Activated CD8-positive, alpha-beta memory T cell treated with anti-CD3 and anti-CD28 coated beads, Interleukin-2, amount 10 ng/mL, durations not matched to agents 7 days and 5 days (primary cell): Measurements from ENCODE around the gene SOX1. TPM values are rescaled to one million over a fixed set of nuclear protein-coding genes. Genes with fewer than 3 reads are reported as not detected.

Source experiments
- ATAC-seq: fragments of 150-1000 bp; cut with Tn5 transposase; one replicate; pipeline ENCODE4 v1.10.0; 2021; ENCODE audit warnings: moderate library complexity
- CTCF ChIA-PET: fragments of 350-600 bp; sonication (Branson Sonifier 250); formaldehyde crosslinking; loops from one replicate; lab custom pipeline; 2021; ENCODE audit warnings: antibody characterized with exemption; lab: Charles Lee
- DNase-seq: peaks from one replicate; pipeline ENCODE4 v3.0.0-alpha.2; 2020
- H3K27ac Mint-ChIP-seq: one replicate; pipeline ENCODE4 v1.8.0; 2021; ENCODE audit warnings: mild to moderate bottlenecking, mixed read lengths
- H3K27me3 Mint-ChIP-seq: one replicate; pipeline ENCODE4 v1.8.0; 2021; ENCODE audit warnings: mixed read lengths
- H3K36me3 Mint-ChIP-seq: one replicate; pipeline ENCODE4 v1.8.0; 2021; ENCODE audit warnings: mild to moderate bottlenecking, mixed read lengths
- H3K4me1 Mint-ChIP-seq: one replicate; pipeline ENCODE4 v1.8.0; 2021; ENCODE audit warnings: mixed read lengths
- H3K4me3 Mint-ChIP-seq: one replicate; pipeline ENCODE4 v1.8.0; 2021; ENCODE audit warnings: mild to moderate bottlenecking, moderate library complexity, mixed read lengths
- H3K9me3 Mint-ChIP-seq: one replicate; pipeline ENCODE4 v1.8.0; 2022; ENCODE audit warnings: low read depth, mixed read lengths
- total RNA-seq, 2 experiments: library from RNA; stranded (reverse); gene quantifications; one replicate each; pipeline ENCODE4 v1.2.3, GENCODE V29; 2021

SOX1 gene
- not detected for total RNA-seq

- Mint-ChIP-seq H3K4me3 (no peak within 1 kb of the TSS), H3K27ac (peak within 1 kb of the TSS; percentile 53), H3K4me1 (no peaks in the 10 kb centered on the region), H3K9me3 (no peaks in the 10 kb centered on the region), H3K36me3 (peaks cover 14% of the 10 kb centered on the region), H3K27me3 (peaks cover 70% of the 10 kb centered on the region)
- ATAC-seq (no peak), DNase-seq (no peak)
- CTCF ChIA-PET = no interaction called here
Measured at GRCh38 chr13:112067116-112067741, at the start of gene SOX1. TSS of gene SOX1 (plus strand) at chr13:112067149. CDS start at chr13:112067659, 510 bp downstream.

GRCh38 chr13:112024577-112024976 lies 42.4 kb upstream of the SOX1 start:
- Mint-ChIP-seq H3K4me3 (no peak overlapping the region), H3K36me3 (no peaks in the 10 kb centered on the region), H3K27me3 (no peaks in the 10 kb centered on the region), H3K9me3 (no peaks in the 10 kb centered on the region), H3K4me1 (no peaks in the 10 kb centered on the region), H3K27ac (no peak overlapping the region)
- CTCF ChIA-PET = no interaction called here
- no peak for DNase-seq
- no peak for ATAC-seq

- Mint-ChIP-seq H3K9me3 (no peaks in the 10 kb centered on the region), H3K27me3 (no peaks in the 10 kb centered on the region), H3K4me1 (no peaks in the 10 kb centered on the region), H3K36me3 (no peaks in the 10 kb centered on the region), H3K27ac (no peak overlapping the region), H3K4me3 (no peak overlapping the region)
- ATAC-seq = no peak
- no peak for DNase-seq
- CTCF ChIA-PET = no interaction called here
Measured at GRCh38 chr13:112027250-112027649, 39.7 kb upstream of the SOX1 start.

GRCh38 chr13:112028481-112028880 lies 38.5 kb upstream of the SOX1 start:
- H3K4me3 Mint-ChIP-seq = no peak overlapping the region
- H3K27ac Mint-ChIP-seq = no peak overlapping the region
- no peak for DNase-seq
- H3K36me3 Mint-ChIP-seq = no peaks in the 10 kb centered on the region
- no peak for ATAC-seq
- H3K27me3 Mint-ChIP-seq = no peaks in the 10 kb centered on the region
- no peaks in the 10 kb centered on the region for H3K4me1 Mint-ChIP-seq
- CTCF ChIA-PET = interaction anchor here (0.6 kb wide), 1 partner anchor 104 kb away, joined by 3 read pairs; no protein-coding TSS in a partner anchor
- no peaks in the 10 kb centered on the region for H3K9me3 Mint-ChIP-seq

- CTCF ChIA-PET = interaction anchor here (0.6 kb wide), 1 partner anchor 103 kb away, joined by 3 read pairs; no protein-coding TSS in a partner anchor
- Mint-ChIP-seq H3K27me3 (no peaks in the 10 kb centered on the region), H3K36me3 (no peaks in the 10 kb centered on the region), H3K4me1 (no peaks in the 10 kb centered on the region), H3K4me3 (no peak overlapping the region), H3K27ac (no peak overlapping the region), H3K9me3 (no peaks in the 10 kb centered on the region)
- DNase-seq (no peak), ATAC-seq (no peak)
Measured at GRCh38 chr13:112029143-112029542, 37.8 kb upstream of the SOX1 start.

- H3K27me3 Mint-ChIP-seq = no peaks in the 10 kb centered on the region
- no peak for DNase-seq
- H3K9me3 Mint-ChIP-seq = no peaks in the 10 kb centered on the region
- H3K36me3 Mint-ChIP-seq = no peaks in the 10 kb centered on the region
- ATAC-seq = no peak
- H3K4me3 Mint-ChIP-seq = no peak overlapping the region
- H3K27ac Mint-ChIP-seq = no peak overlapping the region
- CTCF ChIA-PET = no interaction called here
- no peaks in the 10 kb centered on the region for H3K4me1 Mint-ChIP-seq
Measured at GRCh38 chr13:112032186-112032993, 34.6 kb upstream of the SOX1 start.

- ATAC-seq = no peak
- CTCF ChIA-PET = no interaction called here
- no peak overlapping the region for H3K27ac Mint-ChIP-seq
- no peak for DNase-seq
- no peaks in the 10 kb centered on the region for H3K4me1 Mint-ChIP-seq
- H3K27me3 Mint-ChIP-seq = no peaks in the 10 kb centered on the region
- H3K9me3 Mint-ChIP-seq = no peaks in the 10 kb centered on the region
- H3K4me3 Mint-ChIP-seq = no peak overlapping the region
- H3K36me3 Mint-ChIP-seq = no peaks in the 10 kb centered on the region
Measured at GRCh38 chr13:112034231-112034630, 32.7 kb upstream of the SOX1 start.

GRCh38 chr13:112034846-112035245 lies 32.1 kb upstream of the SOX1 start:
- Mint-ChIP-seq H3K36me3 (no peaks in the 10 kb centered on the region), H3K27me3 (no peaks in the 10 kb centered on the region), H3K4me1 (no peaks in the 10 kb centered on the region), H3K9me3 (no peaks in the 10 kb centered on the region), H3K4me3 (no peak overlapping the region), H3K27ac (no peak overlapping the region)
- ATAC-seq (no peak), DNase-seq (no peak)
- CTCF ChIA-PET = no interaction called here

- H3K27ac Mint-ChIP-seq = no peak overlapping the region
- no peaks in the 10 kb centered on the region for H3K36me3 Mint-ChIP-seq
- no peaks in the 10 kb centered on the region for H3K4me1 Mint-ChIP-seq
- H3K27me3 Mint-ChIP-seq = no peaks in the 10 kb centered on the region
- ATAC-seq = no peak
- H3K9me3 Mint-ChIP-seq = peaks cover 4% of the 10 kb centered on the region
- CTCF ChIA-PET = no interaction called here
- no peak for DNase-seq
- H3K4me3 Mint-ChIP-seq = no peak overlapping the region
Measured at GRCh38 chr13:112042496-112042895, 24.5 kb upstream of the SOX1 start.

GRCh38 chr13:112052213-112052612 lies 14.7 kb upstream of the SOX1 start:
- Mint-ChIP-seq H3K27me3 (peaks cover 46% of the 10 kb centered on the region), H3K27ac (no peak overlapping the region), H3K4me3 (no peak overlapping the region), H3K4me1 (no peaks in the 10 kb centered on the region), H3K36me3 (peaks cover 9% of the 10 kb centered on the region), H3K9me3 (no peaks in the 10 kb centered on the region)
- DNase-seq (no peak), ATAC-seq (no peak)
- CTCF ChIA-PET = no interaction called here

- CTCF ChIA-PET = no interaction called here
- peak overlapping the region; percentile 33 for H3K27ac Mint-ChIP-seq
- no peak for ATAC-seq
- DNase-seq = no peak
- peaks cover 9% of the 10 kb centered on the region for H3K36me3 Mint-ChIP-seq
- no peak overlapping the region for H3K4me3 Mint-ChIP-seq
- no peaks in the 10 kb centered on the region for H3K9me3 Mint-ChIP-seq
- peaks cover 56% of the 10 kb centered on the region for H3K27me3 Mint-ChIP-seq
- no peaks in the 10 kb centered on the region for H3K4me1 Mint-ChIP-seq
Measured at GRCh38 chr13:112053167-112053743, 13.7 kb upstream of the SOX1 start.

GRCh38 chr13:112053744-112054615 lies 13.0 kb upstream of the SOX1 start:
- Mint-ChIP-seq H3K27me3 (peaks cover 63% of the 10 kb centered on the region), H3K27ac (no peak overlapping the region), H3K9me3 (no peaks in the 10 kb centered on the region), H3K36me3 (peaks cover 9% of the 10 kb centered on the region), H3K4me1 (no peaks in the 10 kb centered on the region), H3K4me3 (no peak overlapping the region)
- DNase-seq (no peak), ATAC-seq (no peak)
- CTCF ChIA-PET = no interaction called here

- Mint-ChIP-seq H3K4me3 (no peak overlapping the region), H3K27me3 (peaks cover 70% of the 10 kb centered on the region), H3K9me3 (no peaks in the 10 kb centered on the region), H3K4me1 (no peaks in the 10 kb centered on the region), H3K36me3 (peaks cover 9% of the 10 kb centered on the region), H3K27ac (peak overlapping the region; percentile 61)
- CTCF ChIA-PET = no interaction called here
- no peak for ATAC-seq
- DNase-seq = no peak
Measured at GRCh38 chr13:112054616-112055015, 12.3 kb upstream of the SOX1 start.
